ENCODE measurements around the gene CDS1. TPM values are rescaled to one million over a fixed set of nuclear protein-coding genes. Genes with fewer than 3 reads are reported as not detected.
A peak's percentile ranks its signal among the peaks of the same experiment; 100 is the strongest.

CDS1 gene
- total RNA-seq, 1 experiment from 2014 or later = 1.7 TPM

GRCh38 chr4:84639145-84639544 is 56.2 kb downstream of the CDS1 start:
- CTCF ChIA-PET = no interaction called here

GRCh38 chr4:84644087-84644486 is 61.2 kb downstream of the CDS1 start:
- H3K9me3 ChIP-seq (ENCODE audit: low read depth, low read length, poor library complexity, severe bottlenecking) = no peaks in the 10 kb centered on the region
- intact Hi-C loops (cut with micrococcal nuclease; ENCODE audit: unreplicated experiment) = no loop called here
- no peak overlapping the region for H3K27ac ChIP-seq (ENCODE audit: low read depth, low read length, poor library complexity, severe bottlenecking)
- BruUV-seq (replicated peaks) = no TSS peak
- CTCF ChIA-PET = no interaction called here
- H3K27me3 ChIP-seq (replicated peaks; ENCODE audit: insufficient read depth, low read depth, low read length, poor library complexity) = no peaks in the 10 kb centered on the region
- H3K36me3 ChIP-seq (ENCODE audit: insufficient read depth, low read length, poor library complexity, severe bottlenecking) = no peaks in the 10 kb centered on the region
- no peak overlapping the region for H3K4me3 ChIP-seq (ENCODE audit: low read depth, low read length, poor library complexity, severe bottlenecking)
- TF ChIP-seq EZH2 (IDR thresholded peaks at IDR 0.05; ENCODE audit: borderline replicate concordance, low read depth, low read length, poor library complexity, severe bottlenecking) (no peak), CTCF (conservative IDR thresholded peaks at IDR 0.05; ENCODE audit: low read depth, low read length) (no peak)
- DNase-seq (ENCODE audit: low spot score) = no peak
- POLR2A ChIA-PET (ENCODE audit: low non-redundant PET) = no interaction called here
- H3K4me1 ChIP-seq (ENCODE audit: insufficient read depth, low read length, poor library complexity, severe bottlenecking) = no peaks in the 10 kb centered on the region

More at GRCh38 chr4:84639145-84639544, 56.2 kb downstream of the CDS1 start:
- POLR2A ChIA-PET (ENCODE audit: low non-redundant PET) = interaction anchor here (0.7 kb wide), 1 partner anchor 43 kb away, joined by 3 read pairs; no protein-coding TSS in a partner anchor
- Histone ChIP-seq H3K4me1 (ENCODE audit: insufficient read depth, low read length, poor library complexity, severe bottlenecking) (no peaks in the 10 kb centered on the region), H3K27ac (ENCODE audit: low read depth, low read length, poor library complexity, severe bottlenecking) (no peak overlapping the region), H3K36me3 (ENCODE audit: insufficient read depth, low read length, poor library complexity, severe bottlenecking) (no peaks in the 10 kb centered on the region), H3K27me3 (replicated peaks; ENCODE audit: insufficient read depth, low read depth, low read length, poor library complexity) (no peaks in the 10 kb centered on the region), H3K9me3 (ENCODE audit: low read depth, low read length, poor library complexity, severe bottlenecking) (no peaks in the 10 kb centered on the region), H3K4me3 (ENCODE audit: low read depth, low read length, poor library complexity, severe bottlenecking) (no peak overlapping the region)
- no peak for DNase-seq (ENCODE audit: low spot score)
- no TSS peak for BruUV-seq (replicated peaks)
- TF ChIP-seq CTCF (conservative IDR thresholded peaks at IDR 0.05; ENCODE audit: low read depth, low read length) (no peak), EZH2 (IDR thresholded peaks at IDR 0.05; ENCODE audit: borderline replicate concordance, low read depth, low read length, poor library complexity, severe bottlenecking) (no peak)
- intact Hi-C loops (cut with micrococcal nuclease; ENCODE audit: unreplicated experiment) = no loop called here

GRCh38 chr4:84647312-84647884 is 64.5 kb downstream of the CDS1 start:
- H3K4me3 ChIP-seq (ENCODE audit: low read depth, low read length, poor library complexity, severe bottlenecking) = no peak overlapping the region
- no TSS peak for BruUV-seq (replicated peaks)
- no peaks in the 10 kb centered on the region for H3K27me3 ChIP-seq (replicated peaks; ENCODE audit: insufficient read depth, low read depth, low read length, poor library complexity)
- TF ChIP-seq CTCF (conservative IDR thresholded peaks at IDR 0.05; ENCODE audit: low read depth, low read length) = no peak
- TF ChIP-seq EZH2 (IDR thresholded peaks at IDR 0.05; ENCODE audit: borderline replicate concordance, low read depth, low read length, poor library complexity, severe bottlenecking) = no peak
- H3K4me1 ChIP-seq (ENCODE audit: insufficient read depth, low read length, poor library complexity, severe bottlenecking) = no peaks in the 10 kb centered on the region
- H3K36me3 ChIP-seq (ENCODE audit: insufficient read depth, low read length, poor library complexity, severe bottlenecking) = no peaks in the 10 kb centered on the region
- ChIA-PET CTCF (no interaction called here), POLR2A (ENCODE audit: low non-redundant PET) (no interaction called here)
- H3K9me3 ChIP-seq (ENCODE audit: low read depth, low read length, poor library complexity, severe bottlenecking) = no peaks in the 10 kb centered on the region
- no peak overlapping the region for H3K27ac ChIP-seq (ENCODE audit: low read depth, low read length, poor library complexity, severe bottlenecking)
- intact Hi-C loops (cut with micrococcal nuclease; ENCODE audit: unreplicated experiment) = no loop called here
- DNase-seq (ENCODE audit: low spot score) = peak; percentile 7
